ENCODE data around the gene ABCA9.

- TF ChIP-seq, protein P1, sequence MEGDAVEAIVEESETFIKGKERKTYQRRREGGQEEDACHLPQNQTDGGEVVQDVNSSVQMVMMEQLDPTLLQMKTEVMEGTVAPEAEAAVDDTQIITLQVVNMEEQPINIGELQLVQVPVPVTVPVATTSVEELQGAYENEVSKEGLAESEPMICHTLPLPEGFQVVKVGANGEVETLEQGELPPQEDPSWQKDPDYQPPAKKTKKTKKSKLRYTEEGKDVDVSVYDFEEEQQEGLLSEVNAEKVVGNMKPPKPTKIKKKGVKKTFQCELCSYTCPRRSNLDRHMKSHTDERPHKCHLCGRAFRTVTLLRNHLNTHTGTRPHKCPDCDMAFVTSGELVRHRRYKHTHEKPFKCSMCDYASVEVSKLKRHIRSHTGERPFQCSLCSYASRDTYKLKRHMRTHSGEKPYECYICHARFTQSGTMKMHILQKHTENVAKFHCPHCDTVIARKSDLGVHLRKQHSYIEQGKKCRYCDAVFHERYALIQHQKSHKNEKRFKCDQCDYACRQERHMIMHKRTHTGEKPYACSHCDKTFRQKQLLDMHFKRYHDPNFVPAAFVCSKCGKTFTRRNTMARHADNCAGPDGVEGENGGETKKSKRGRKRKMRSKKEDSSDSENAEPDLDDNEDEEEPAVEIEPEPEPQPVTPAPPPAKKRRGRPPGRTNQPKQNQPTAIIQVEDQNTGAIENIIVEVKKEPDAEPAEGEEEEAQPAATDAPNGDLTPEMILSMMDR (IDR thresholded peaks at IDR 0.05; ENCODE audit: borderline replicate concordance, extremely low read depth, low read length, poor library complexity, severe bottlenecking): no peak
- TF ChIP-seq EZH2 (IDR thresholded peaks at IDR 0.05; ENCODE audit: borderline replicate concordance, low read depth, low read length, severe bottlenecking): no peak
Observed at GRCh38 chr17:69062860-69063581, 2.3 kb upstream of the ABCA9 start.

Measured in DND-41 (cell line).